HG02973 (cell line): Measurements from ENCODE around the gene SYNRG.

Experiments used
- ATAC-seq: cut with Tn5 transposase; IDR thresholded peaks from one replicate; pipeline ENCODE4 v1.9.1; 2021; ENCODE audit warnings: moderate library complexity; ENCODE audit not compliant: unreplicated experiment

Gene SYNRG

DNA sequence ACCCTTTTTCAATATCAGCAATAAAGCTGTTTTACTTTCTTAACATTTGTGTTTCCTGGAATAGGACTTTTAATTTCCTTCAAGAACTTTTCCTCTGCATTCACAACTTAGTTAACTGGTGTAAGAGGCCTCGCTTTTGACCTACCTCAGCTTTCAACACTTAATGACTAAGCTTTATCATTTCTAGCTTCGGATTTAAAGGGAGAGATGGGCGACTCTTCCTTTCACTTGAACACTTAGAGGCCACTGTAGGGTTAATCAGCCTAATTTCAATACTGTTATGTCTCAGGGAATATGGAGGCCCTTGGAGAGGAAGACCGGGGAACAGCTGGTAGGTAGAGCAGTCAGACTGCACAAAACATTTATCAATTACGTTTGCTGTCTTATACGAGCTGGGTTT is 4.7 kb downstream of the SYNRG start:
- ATAC-seq = no peak

DNA sequence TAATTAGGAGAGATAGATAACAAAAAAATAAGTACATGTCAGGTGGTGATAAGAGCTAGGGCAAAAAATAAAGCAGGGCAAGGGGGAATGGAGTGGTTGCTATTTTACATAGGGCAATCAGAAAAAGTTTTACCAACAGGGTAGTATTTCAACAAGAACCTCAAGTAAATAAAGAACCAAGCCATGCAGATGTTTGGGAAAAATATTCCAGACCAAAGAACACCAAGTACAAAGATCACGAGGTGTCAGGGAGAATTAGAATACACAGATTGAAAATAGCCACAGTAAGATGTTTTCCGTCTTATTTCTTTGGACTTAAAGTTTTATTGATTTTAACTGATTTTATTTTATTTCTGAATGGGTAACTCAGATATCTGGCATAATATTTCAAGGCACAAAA is 11.1 kb downstream of the SYNRG start:
- ATAC-seq = no peak

DNA sequence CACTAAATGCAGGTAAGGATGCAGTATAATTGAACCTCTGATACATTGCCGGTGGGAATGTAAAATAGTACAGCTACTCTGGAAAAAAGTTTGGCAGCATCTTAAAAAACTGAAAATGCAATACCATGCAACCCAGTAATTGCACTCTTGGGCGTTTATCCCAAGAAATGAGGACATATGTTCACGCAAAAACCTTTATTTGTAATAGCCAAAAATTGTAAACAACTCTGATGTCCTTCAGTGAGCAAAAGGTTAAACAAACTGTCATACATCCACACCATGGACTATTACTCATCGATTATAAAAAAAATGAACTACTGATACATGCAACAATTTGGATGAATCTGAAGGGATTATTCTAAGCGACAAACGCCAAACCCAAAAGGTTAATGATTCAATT is 16.9 kb downstream of the SYNRG start:
- no peak for ATAC-seq

DNA sequence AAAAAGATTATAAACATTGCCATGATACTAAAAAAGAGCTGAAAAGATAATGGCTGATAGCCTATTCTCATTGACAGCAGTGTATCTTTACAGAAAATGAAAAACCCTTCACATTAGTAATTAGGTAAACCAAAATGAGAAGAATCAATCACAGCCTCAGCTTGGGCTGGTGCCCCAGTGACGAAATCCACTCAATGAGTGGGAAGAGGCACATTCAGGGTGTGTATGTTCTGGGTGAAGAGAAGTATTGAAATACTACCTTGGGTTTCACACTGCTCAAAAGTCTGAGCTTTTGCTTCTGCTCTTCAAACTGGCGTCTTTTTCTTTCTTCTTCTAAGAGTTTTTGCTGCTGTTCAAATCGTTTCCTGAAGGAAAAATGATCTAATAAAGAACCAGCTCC is 24.2 kb downstream of the SYNRG start:
- no peak for ATAC-seq

DNA sequence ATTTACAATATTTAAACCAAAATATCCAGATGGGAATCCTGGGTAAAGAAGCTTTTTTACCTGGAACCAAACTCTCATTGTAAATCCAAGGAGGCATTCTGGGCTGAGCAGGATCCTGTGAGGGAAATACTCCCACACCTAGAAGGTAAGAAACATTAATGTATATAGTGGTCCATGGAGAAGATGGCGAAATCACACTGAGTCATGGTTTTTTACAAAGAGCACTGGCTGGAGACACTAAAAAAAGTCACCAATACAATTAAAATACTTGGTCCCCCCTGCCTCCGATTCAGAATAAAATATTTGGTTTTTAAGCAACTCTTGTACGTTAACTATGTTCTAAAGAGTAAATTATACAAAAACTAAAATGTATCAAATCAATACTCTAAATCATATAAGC is 32.9 kb downstream of the SYNRG start:
- no peak for ATAC-seq

DNA sequence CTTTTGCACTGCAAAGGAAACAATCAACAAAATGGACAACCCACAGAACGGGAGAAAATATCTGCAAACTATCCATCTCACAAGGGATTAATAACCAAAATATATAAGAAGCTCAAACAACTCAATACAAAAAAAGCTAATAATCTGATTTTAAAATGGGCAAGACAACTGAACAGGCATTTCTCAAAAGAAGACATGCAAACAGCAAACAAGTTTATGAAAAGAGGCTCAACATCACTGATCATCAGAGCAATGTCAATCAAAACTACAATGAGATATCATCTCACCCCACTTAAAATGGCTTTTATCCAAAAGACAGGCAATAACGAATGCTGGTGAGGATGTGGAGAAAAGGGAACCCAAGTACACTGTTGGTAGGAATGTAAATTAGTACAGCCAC is 34.8 kb downstream of the SYNRG start:
- ATAC-seq = no peak

DNA sequence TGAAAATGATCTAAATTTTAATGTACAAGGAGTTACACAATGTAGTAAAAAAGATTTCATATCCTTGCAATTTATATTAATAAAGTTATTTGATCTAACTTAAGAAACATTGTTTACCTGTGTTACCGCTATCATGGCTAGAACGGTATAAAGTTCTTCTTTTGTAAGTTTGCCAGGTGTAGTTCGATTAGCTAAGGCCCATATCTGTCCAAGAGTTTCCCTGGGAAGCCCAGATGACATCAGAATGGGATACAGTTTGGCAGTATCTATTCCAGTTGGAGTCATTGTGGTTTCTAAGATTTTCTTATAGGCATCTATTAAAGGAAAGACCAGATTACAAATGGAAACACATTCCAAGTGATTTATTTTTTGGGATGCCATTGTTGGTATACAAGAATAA is 37.5 kb downstream of the SYNRG start:
- no peak for ATAC-seq

DNA sequence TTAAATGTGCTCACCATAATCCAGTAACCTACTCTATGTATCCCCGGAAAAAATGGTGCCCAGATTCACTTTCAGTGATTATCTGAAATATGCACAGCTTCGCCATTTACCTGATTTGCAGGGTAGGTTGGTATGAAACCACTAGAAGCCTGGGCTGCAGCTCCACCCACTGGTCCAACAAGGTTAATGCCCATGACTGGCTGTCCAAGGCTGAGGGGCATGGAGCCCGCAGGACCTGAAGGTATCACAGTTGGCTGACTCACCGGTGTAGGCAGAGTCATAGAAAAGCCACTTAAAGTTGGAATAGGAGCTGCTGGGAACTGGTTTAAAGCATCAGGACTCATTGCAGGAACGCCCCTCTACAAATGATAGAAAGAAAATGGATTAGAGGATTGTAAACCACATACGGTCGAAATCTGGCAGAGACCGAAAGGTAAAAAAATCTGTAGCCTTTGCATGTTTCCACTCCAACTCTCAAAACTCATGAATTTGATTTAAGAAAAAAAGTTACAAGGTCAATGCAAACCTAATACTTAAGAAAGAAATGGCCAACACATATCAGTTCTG is 38.6 kb downstream of the SYNRG start:
- ATAC-seq = no peak

DNA sequence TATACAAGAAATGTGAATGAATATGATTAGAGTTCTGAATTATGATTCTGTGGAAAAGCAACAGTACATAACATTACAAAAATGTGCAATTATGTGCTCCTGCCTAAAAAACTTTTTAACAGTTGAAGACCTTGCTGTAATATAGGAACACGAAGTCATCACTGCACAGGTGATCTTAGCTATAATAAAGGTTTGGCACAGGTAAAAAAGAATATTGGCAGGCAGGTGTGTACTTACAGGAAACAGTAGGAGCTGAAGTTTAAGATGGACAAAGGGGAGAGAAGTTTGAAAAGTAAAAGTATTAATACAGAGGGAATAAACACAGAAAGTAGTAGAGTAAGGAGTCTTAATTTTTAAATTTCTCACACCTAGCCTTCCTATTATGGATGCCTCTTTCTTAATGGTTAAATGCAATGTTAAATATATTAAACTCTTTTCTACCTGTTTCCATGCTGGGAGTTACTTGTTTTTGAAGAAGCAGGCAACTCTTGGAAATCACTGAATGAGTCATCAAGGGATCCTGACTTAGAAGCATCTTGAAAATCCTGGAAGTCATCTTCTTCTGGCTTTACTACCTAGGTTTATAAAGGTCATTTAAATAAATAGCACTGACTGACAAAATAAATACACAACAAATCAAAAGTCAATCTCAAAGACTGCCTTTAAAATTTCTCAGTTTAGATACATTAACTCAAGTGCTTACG is 40.7 kb downstream of the SYNRG start:
- no peak for ATAC-seq

DNA sequence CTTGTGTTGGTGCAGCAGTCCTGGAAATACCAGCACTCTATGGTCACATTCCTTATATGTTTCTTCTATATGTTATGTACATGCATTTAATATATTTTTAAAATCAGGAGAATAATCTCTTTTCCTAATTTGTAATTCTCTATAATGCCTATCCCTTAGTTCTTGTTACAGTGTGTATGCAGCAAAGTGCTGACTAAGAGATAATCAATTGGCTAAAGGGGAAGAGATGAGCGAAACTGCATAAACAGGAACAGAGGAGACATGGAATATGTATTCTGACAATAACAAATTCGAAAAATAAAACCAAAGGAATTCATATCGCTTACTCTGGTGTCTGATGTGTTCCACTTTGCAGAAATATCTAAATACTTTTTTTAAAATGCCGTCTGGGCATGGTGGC is 41.7 kb downstream of the SYNRG start:
- ATAC-seq = no peak

DNA sequence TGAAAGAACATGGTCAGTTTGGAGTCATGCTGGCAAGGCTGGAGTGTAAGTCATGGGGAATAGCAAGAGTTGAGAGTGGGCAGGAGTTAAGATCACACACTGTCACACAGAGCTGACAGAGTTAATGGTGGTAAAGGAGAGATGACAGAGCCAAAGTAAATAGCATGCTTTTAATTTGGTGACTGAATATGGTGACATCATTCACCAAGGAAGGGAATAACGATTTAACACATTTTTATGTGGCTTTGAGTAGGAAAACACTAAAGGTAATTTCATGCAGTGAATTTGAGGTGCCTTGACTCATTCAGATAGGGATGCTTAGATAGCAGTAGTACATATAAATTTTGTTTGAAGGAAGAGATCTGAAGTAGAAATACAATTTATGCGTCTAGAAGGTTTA is 42.1 kb downstream of the SYNRG start:
- no peak for ATAC-seq

DNA sequence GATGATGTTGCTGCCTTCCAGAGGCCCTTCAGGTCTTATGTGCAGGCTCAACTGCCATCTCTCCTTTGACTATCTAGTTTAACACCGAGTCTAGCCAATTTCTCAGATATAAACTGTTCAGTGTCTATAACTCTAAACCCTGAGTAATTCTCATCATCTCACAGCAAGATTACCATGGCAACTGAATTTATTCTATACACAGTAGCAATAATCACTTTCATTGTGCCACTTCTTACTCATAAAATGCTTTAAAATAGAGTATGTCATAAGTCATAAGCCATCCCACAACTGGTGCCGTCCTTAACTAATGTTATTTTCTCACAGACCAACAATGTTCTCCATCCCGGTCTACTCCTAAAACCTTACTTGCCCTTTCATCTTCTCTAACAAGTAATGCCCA is 45.0 kb downstream of the SYNRG start:
- no peak for ATAC-seq

DNA sequence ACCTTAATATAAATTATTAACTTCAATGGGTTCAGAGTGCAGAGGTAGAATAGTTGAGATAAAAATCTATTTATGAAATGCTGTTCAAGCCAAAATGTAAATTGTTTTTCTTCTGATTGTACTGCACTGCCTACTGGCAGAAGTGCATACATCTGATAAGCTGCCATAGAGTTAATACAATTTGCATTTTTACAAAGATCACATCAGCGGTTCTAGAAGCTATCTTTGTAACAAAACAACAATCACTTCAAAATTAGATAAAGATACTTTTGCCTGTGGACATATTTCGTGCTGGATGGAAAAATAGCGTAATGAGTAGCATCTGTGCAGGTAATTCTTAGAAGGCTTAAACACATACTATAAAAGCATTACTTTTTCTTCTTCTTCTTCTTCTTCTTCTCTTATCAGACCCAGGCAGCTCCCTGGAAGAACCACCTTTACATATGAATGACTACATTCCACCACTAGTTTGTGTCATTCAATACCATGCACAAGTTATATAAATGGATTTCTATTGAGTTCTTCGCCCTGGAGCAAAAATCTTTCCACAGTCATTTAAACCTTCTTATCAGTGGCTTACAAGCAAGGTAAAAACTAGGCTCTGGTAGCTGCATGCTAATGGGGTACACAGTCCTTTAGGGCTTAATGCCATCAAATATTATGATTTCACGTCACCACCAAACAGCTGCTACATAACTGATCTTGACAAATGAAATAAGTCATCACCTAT is 47.0 kb downstream of the SYNRG start:
- ATAC-seq = no peak

DNA sequence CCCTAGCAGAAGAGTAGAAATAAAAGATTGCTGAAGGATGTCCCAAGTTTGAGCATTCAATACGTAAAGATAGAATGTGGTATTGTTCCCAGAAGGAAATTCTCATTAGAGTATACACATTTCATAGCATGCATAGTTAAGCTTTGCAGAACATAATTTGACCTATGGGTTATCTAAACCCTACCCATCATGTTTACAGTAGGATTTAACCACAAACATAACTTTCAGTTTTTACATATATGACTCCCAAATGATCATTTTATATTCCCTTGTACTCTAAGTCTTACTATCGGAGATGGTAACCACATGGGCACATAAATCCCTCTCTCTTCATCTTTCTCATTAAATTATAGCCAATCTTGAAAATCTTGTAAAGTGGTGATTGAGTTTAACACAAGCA is 50.9 kb downstream of the SYNRG start:
- ATAC-seq = no peak

DNA sequence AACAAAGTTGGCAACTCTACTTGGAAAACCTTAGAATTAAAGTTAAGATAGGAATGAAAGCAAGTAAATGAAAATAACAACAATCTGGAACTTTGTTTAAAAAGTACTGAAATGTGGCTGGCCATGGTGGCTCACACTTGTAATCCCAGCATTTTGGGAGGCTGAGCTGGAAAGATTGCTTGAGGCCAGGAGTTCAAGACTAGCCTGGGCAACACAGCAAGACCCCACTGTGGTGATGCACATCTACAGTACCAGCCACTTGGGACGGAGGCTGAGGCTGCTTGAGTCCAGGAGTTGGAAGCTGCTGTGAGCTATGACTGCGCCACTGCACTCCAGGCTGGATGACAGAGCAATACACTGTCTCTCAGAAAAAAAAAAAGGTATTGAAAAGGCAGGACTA is 51.7 kb downstream of the SYNRG start:
- ATAC-seq = no peak

DNA sequence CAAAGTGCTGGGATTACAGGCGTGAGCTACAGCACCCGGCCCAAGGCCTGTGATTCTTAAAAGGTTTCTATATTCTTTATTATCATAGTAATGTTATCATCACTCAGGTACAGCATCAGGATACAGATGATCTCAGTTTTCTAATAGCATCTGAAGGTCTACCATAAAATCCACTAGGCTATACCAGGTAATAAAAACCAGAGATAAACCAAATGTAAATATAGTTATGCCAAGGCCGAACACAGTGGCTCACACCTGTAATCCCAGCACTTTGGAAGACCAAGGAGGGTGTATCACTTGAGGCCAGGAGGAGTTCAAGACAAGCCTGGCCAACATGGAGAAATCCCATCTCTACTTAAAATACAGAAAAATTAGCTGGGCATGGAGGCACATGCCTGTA is 53.8 kb downstream of the SYNRG start:
- no peak for ATAC-seq

DNA sequence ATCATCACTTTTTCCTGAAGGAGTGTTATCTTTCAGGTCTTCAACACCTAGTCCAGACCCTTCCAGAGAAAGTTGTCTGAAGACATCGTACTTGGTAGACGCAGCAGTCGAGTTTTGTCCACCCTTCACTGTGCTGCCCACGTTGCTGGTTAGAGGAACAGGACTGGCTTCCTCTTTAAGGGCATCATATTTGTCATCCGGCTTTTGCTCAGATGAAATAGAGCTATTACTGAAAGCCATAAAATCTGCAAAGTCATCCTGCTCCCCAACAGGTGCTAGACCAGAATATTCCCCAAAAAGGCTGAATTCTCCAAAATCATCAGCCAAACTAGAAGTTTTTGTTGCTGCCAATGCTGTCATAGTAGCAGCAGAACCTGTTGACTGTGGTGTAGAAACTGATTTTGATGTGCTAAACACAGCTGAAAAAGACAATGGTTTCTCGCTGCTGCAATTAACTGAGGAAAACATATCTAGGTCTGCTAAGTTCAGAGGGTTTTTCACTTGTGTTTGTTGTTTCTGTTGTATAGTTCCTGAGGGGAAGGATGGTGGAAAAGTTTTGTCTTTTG is 55.7 kb downstream of the SYNRG start:
- ATAC-seq = no peak

DNA sequence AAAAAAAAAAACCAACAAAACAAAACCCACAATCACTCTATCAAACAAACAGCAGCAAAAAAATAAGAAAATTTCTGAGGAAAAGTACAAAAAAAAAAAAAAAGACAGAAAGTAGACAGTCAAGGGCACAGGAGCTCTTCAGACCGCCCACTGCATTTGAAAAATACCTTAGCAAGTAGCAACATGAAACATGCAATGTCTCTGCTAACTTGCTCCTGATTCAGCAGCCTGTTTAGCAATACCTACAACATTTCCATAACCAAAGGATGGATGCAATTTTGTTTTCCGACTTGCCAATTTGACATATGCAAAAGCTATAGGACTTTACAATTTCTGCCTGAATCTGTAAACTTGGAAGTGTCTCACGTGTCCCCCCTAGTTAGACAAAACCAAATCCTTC is 57.4 kb downstream of the SYNRG start:
- no peak for ATAC-seq

DNA sequence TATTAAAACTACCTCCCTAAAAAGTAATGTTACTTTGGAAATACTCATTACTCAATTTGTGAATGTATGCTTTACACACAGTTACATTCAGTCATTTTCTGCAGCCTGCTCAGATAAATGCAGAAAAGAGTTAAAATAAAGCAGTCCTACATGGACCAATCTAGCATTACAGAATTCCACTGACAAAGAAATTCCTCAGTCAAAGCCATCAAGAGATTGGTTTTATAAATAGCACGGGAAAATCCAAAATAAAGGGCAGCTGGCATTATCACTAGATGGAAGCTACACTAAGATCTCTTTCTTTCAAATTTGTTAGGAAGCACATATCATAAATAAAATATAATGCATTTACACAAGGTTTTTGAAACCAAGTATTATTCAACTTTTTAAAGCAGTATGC is 61.2 kb downstream of the SYNRG start:
- ATAC-seq = no peak

DNA sequence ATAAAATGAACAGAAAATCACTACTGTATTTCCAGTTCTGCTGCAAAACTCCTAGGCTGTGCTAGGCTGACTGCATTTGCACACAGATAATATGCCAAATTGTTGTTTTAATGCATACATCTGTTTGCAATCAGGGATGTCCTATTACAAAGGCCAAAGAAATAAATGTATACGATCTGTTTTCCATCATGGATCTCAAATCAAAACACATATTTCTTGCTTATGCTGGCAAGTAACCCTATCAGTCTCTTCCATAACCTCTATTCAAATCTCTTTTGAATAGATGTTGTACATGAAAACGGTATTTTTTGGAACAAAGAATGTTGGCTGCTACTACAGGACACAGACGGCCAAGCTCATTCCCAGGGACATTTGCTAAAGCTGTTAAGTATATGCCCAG is 62.9 kb downstream of the SYNRG start:
- no peak for ATAC-seq

DNA sequence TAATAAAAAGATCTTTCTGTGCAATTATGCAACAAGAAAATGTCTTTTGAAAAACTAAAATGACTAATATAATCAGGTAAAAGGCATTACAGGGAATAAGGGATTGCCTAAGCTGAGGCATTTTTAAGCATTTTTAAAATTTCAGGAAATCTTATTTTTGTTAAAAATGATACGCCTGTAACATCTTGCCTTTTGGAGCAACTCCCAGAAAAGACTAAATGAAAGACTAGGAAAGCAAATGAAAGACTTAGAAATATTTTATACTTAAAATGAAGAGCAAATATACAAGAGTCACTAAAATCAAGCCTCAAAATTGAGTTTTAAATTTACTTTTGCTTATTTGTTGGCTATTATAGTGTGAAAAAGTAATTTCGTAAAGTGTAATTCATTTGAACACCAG is 63.7 kb downstream of the SYNRG start:
- no peak for ATAC-seq

DNA sequence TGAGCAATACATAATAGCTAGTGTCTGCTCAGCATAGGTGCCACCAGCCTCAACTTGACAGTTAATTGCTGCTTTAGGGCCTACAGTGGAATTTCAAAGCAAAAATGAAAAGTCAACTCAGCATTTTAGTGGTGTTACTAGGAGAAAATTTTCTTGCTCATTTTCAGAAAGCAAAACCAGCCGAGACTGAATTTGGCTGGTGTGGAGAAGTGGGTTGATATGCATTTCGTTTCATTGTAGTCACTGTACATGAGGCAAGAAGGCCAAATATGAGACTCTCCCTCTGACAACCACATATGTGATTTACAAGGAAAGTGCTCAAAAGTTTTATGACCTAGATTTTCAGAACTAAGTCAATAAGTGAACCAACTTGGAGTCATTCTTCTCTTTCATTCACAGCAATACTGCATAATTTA is 65.6 kb downstream of the SYNRG start:
- no peak for ATAC-seq
